Spleen (tissue), 11 donors: ENCODE results near the gene RPP21. TPM values are rescaled to one million over a fixed set of nuclear protein-coding genes. Genes with fewer than 3 reads are reported as not detected.
A peak's percentile ranks its signal among the peaks of the same experiment; 100 is the strongest.

Experiments used
- DNase-seq: peaks from one replicate; pipeline ENCODE4 v3.0.0-alpha.2; 2020
- H3K27ac ChIP-seq, 8 donors: fragments of 200-600 bp; sonication (generic) in 7 of 8; 1 replicate in 4 of 8; 2 replicates in 4 of 8; pipeline versions ENCODE4 v1.5.0 to v1.8.0; 2016 to 2021; ENCODE audit warnings: inconsistent platforms in 4 of 8, mild to moderate bottlenecking in 4 of 8, moderate library complexity in 1 of 8
- H3K27me3 ChIP-seq, 7 donors: fragments of 200-600 bp; sonication (generic) in 6 of 7; replicated peaks in 1 of 7; 1 replicate in 4 of 7; 2 replicates in 3 of 7; pipeline versions ENCODE4 v1.5.0 to v1.8.0; 2016 to 2021; ENCODE audit warnings: inconsistent platforms in 3 of 7, mild to moderate bottlenecking in 1 of 7
- H3K36me3 ChIP-seq, 6 donors: fragments of 200-600 bp; sonication (generic) in 5 of 6; 1 replicate in 4 of 6; 2 replicates in 2 of 6; pipeline versions ENCODE4 v1.5.0 to v1.8.0; 2016 to 2021; ENCODE audit warnings: inconsistent platforms in 2 of 6
- H3K4me1 ChIP-seq, 6 donors: fragments of 200-600 bp; sonication (generic) in 5 of 6; 1 replicate in 3 of 6; 2 replicates in 3 of 6; pipeline versions ENCODE4 v1.5.0 to v1.8.0; 2016 to 2021; ENCODE audit warnings: inconsistent platforms in 3 of 6
- H3K4me3 ChIP-seq, 8 donors: fragments of 200-600 bp; sonication (generic) in 7 of 8; 1 replicate in 4 of 8; 2 replicates in 4 of 8; pipeline versions ENCODE4 v1.5.0 to v1.8.0; 2016 to 2021; ENCODE audit warnings: inconsistent platforms in 4 of 8, mild to moderate bottlenecking in 4 of 8, moderate library complexity in 2 of 8
- H3K9me3 ChIP-seq, 8 donors: fragments of 200-600 bp; sonication (generic) in 7 of 8; 1 replicate in 4 of 8; 2 replicates in 4 of 8; pipeline versions ENCODE4 v1.5.0 to v1.8.0; 2016 to 2021; ENCODE audit warnings: inconsistent platforms in 4 of 8
- POLR2A ChIP-seq, 3 donors: fragments of 450-650 bp; IDR thresholded peaks; one replicate each; pipeline ENCODE4 v1.5.1; 2017; ENCODE audit warnings: antibody characterized with exemption in 3 of 3, mild to moderate bottlenecking in 1 of 3
- POLR2AphosphoS5 ChIP-seq, 3 donors: sonication (generic); formaldehyde crosslinking; IDR thresholded peaks; one replicate each; pipeline ENCODE4 v1.5.1; 2017; ENCODE audit warnings: antibody characterized with exemption in 3 of 3
- WGBS, 5 donors: extraction: QIAGEN DNeasy Blood & Tissue Kit in 3 of 5; methylation state at CpG; one replicate each; pipeline versions ENCODE4 v1.1.5 to v1.1.7; 2013 to 2018; 5-methylcytosine and 5-hydroxymethylcytosine counted together
- intact Hi-C: fragments of 100-400 bp; cut with DNase I; formaldehyde crosslinking; loops from one replicate; pipeline ENCODE4 v1.15.0; 2023; ENCODE audit warnings: low total_unique reads
- polyA plus RNA-seq, 3 donors: library from polyadenylated mRNA; stranded (reverse); fragments of 200-250 nt; gene quantifications; one replicate each; pipeline ENCODE4 v1.2.1, GENCODE V29; 2013
- total RNA-seq, 7 donors: library from RNA; depleted of rRNA in 3 of 7; stranded (reverse); fragments of >200 nt in 3 of 7; fragmentation: NEBNext Ultra II Directional in 4 of 7; extraction: Animal tissue kit (Norgen Biotek cat#: 25700) in 4 of 7; gene quantifications; one replicate each; pipeline versions ENCODE4 v1.1.0 to v1.2.1, GENCODE V29; 2016 to 2021
- TF ChIP-seq, protein P1 (sequence below), 11 experiments: fragments of 200-600 bp in 7 of 11; fragments of 450-650 bp in 4 of 11; sonication (generic) in 4 of 11; IDR thresholded peaks in 8 of 11; conservative IDR thresholded peaks in 3 of 11; 1 replicate in 7 of 11; 2 replicates in 4 of 11; pipeline versions ENCODE4 v1.4.0 to v1.8.0; 2016 to 2021; ENCODE audit warnings: antibody characterized with exemption in 11 of 11, inconsistent platforms in 4 of 11, mild to moderate bottlenecking in 1 of 11
- donor health status: healthy with polysubstance abuse.
- donor health status: DM: no; HTN: no; CAD: no; lungs with moderate emphysema.
- donor health status: DM: no; HTN: no; CAD: no.
- donor health status: Bipolar disorder and iron deficiency.
- donor health status: healthy.
- donor health status: DM: no; HTN: no; CAD: no.
- donor health status: DM: yes; HTN: yes; CAD: no.

Gene RPP21
- total and polyA plus RNA-seq, 10 donors, result 24.3 to 87.8 (median 42.5) TPM

DNA sequence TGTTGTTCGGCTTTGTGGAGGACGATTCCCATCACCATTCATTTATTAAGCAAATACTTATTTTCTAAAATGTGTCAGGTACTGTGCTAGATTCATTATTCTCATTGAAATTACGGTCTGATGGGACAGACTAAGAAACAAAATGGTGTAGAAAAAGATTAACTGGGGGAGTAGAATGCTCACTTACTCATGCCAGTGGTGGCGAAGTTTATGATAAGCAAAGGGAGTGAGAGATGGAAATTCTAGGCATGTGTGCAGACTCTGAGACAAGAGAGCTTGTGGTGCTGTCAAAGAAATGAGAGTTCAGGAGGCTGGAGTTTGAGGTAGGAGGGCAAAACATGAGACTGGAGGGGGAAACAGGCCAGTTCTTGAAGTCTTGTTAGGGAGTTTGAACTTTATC is 896 bp downstream of the RPP21 start:
- 53 to 66% (median 57%) methylated on average over 4 of the region's 4 CpGs for WGBS, 5 donors

DNA sequence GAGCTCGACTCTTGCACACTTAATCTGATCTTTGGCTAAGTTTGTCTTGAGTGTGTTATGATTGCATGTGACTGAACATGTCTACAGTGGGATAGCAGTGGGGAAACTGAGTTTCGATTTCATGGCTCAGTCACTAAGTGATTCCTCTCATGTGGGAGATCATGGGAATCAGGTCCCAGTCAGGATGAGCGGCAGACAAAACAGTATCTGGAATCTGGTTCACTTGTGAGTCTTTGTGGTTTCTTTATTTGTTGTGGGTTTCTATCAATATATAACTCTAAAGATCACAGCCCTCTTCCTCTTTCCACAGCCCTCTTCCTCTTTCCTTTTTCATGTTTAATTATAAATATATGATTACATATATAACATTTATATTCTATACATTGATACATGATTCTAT is 4.0 kb downstream of the RPP21 start:
- intact Hi-C loops, result no loop called here
- H3K36me3 ChIP-seq, result peaks cover 0 to 24% (median 12%) of the 10 kb centered on the region in 6 donors
- peaks cover 0 to 13% (median 0%) of the 10 kb centered on the region in 7 donors for H3K27me3 ChIP-seq
- H3K9me3 ChIP-seq, result no peaks in the 10 kb centered on the region
- no peak for TF ChIP-seq POLR2A (IDR thresholded peaks at IDR 0.05)
- TF ChIP-seq, protein P1, sequence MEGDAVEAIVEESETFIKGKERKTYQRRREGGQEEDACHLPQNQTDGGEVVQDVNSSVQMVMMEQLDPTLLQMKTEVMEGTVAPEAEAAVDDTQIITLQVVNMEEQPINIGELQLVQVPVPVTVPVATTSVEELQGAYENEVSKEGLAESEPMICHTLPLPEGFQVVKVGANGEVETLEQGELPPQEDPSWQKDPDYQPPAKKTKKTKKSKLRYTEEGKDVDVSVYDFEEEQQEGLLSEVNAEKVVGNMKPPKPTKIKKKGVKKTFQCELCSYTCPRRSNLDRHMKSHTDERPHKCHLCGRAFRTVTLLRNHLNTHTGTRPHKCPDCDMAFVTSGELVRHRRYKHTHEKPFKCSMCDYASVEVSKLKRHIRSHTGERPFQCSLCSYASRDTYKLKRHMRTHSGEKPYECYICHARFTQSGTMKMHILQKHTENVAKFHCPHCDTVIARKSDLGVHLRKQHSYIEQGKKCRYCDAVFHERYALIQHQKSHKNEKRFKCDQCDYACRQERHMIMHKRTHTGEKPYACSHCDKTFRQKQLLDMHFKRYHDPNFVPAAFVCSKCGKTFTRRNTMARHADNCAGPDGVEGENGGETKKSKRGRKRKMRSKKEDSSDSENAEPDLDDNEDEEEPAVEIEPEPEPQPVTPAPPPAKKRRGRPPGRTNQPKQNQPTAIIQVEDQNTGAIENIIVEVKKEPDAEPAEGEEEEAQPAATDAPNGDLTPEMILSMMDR (IDR thresholded peaks at IDR 0.05 in 8 of 11, conservative IDR thresholded peaks at IDR 0.05 in 3 of 11), result no peak
- no peak for TF ChIP-seq POLR2AphosphoS5 (IDR thresholded peaks at IDR 0.05)
- DNase-seq, result no peak
- no peak overlapping the region for H3K4me3 ChIP-seq
- no peak overlapping the region for H3K27ac ChIP-seq
- WGBS, 5 donors, result 38 to 75% (median 48%) methylated on average over 3 of the region's 3 CpGs
- H3K4me1 ChIP-seq, result peaks cover 0 to 42% (median 22%) of the 10 kb centered on the region in 6 donors

More for the DNA sequence above, 896 bp downstream of the RPP21 start:
- Histone ChIP-seq H3K27ac (peak overlapping the region in 3 of 8 donors; percentile 93 to 94 (median 93)), H3K27me3 (no peaks in the 10 kb centered on the region), H3K36me3 (peaks cover 0 to 46% (median 29%) of the 10 kb centered on the region in 6 donors), H3K9me3 (no peaks in the 10 kb centered on the region), H3K4me1 (peaks cover 0 to 42% (median 22%) of the 10 kb centered on the region in 6 donors), H3K4me3 (peak overlapping the region; percentile 70 to 95 (median 86))
- no peak for DNase-seq
- intact Hi-C loops, result no loop called here
- TF ChIP-seq POLR2AphosphoS5 (IDR thresholded peaks at IDR 0.05), result no peak
- no peak for TF ChIP-seq POLR2A (IDR thresholded peaks at IDR 0.05)
- TF ChIP-seq, protein P1 (IDR thresholded peaks at IDR 0.05 in 8 of 11, conservative IDR thresholded peaks at IDR 0.05 in 3 of 11), result no peak

DNA sequence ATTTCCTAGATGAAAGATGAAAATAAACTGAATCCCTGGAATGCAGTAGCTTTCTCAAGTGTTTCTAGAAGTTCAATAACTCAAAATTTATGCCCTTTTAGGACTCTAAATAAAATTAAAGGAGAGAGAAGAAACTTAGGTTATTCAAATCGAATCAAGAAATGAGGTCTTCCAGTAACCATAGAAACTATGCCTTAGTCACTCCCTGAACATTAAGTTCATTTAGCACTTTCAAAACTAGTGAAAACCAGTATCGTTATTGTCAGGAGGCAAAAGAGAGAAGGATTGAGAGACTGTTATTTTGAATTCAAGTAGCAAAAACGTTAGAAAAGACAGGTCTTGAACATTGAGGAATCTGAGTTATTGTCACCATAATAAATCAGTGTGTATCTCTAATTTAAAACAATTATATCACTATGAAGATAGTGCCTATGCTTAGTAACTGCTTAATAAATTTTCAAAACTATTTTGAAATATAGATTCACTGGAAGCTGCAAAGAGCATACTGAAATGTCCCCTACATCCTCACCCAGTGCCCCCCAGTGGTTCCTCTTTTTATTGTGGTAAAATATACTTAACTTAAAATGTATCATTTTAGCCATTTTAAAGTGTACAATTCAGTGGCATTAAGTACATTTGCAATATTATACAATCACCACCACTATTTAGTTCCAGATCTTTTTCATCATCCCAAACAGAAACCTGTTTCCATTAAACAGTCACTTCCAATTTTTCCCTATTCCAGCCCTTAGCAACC is 4.6 kb downstream of the RPP21 start:
- intact Hi-C loops, result no loop called here
- 57 to 74% (median 62%) methylated on average over 3 of the region's 3 CpGs for WGBS, 5 donors
- peaks cover 0 to 24% (median 12%) of the 10 kb centered on the region in 6 donors for H3K36me3 ChIP-seq
- H3K9me3 ChIP-seq, result no peaks in the 10 kb centered on the region
- H3K4me3 ChIP-seq, result no peak overlapping the region
- H3K27me3 ChIP-seq, result peaks cover 0 to 19% (median 0%) of the 10 kb centered on the region in 7 donors
- H3K4me1 ChIP-seq, result peaks cover 0 to 38% (median 20%) of the 10 kb centered on the region in 6 donors
- H3K27ac ChIP-seq, result no peak overlapping the region
- TF ChIP-seq POLR2A (IDR thresholded peaks at IDR 0.05) (no peak), POLR2AphosphoS5 (IDR thresholded peaks at IDR 0.05) (no peak)
- TF ChIP-seq, protein P1 (IDR thresholded peaks at IDR 0.05 in 8 of 11, conservative IDR thresholded peaks at IDR 0.05 in 3 of 11), result no peak
- no peak for DNase-seq

DNA sequence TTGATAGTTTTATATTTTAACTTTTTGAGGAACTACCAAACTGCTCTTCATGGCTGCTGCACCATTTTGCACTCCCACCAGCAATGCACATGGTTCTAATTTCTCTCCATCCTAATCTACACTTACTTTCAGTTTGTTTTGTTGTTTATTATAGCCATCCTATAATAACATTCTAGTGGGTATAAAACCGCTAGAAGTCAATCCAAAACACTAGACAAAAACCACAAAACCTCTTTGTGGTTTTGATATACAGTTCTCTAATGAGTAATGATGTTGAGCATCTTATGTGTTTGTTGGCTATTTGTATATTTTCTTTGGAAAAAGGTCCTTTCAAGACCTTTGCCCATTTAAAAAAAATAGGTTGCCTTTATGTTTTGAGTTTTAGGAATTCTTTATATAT is 5.6 kb downstream of the RPP21 start:
- DNase-seq, result no peak
- 16 to 32% (median 30%) methylated on average over 1 of the region's 1 CpG for WGBS, 5 donors
- peaks cover 0 to 27% (median 0%) of the 10 kb centered on the region in 7 donors for H3K27me3 ChIP-seq
- no peak overlapping the region for H3K4me3 ChIP-seq
- no peaks in the 10 kb centered on the region for H3K9me3 ChIP-seq
- intact Hi-C loops, result no loop called here
- TF ChIP-seq POLR2AphosphoS5 (IDR thresholded peaks at IDR 0.05), result no peak
- no peak for TF ChIP-seq POLR2A (IDR thresholded peaks at IDR 0.05)
- TF ChIP-seq, protein P1 (IDR thresholded peaks at IDR 0.05 in 8 of 11, conservative IDR thresholded peaks at IDR 0.05 in 3 of 11), result no peak
- peaks cover 0 to 24% (median 12%) of the 10 kb centered on the region in 6 donors for H3K36me3 ChIP-seq
- peaks cover 0 to 31% (median 15%) of the 10 kb centered on the region in 6 donors for H3K4me1 ChIP-seq
- no peak overlapping the region for H3K27ac ChIP-seq
